Activated B cell treated with CpG ODN at 0.5 μM for 24 hours (primary cell): ENCODE data around the gene MAPKAPK2. TPM values are rescaled to one million over a fixed set of nuclear protein-coding genes. Genes with fewer than 3 reads are reported as not detected.

Experiments
- ATAC-seq: fragments of 200-7000 bp; cut with Tn5 transposase; one replicate; pipeline ENCODE4 v1.10.0; 2021; ENCODE audit warnings: low read depth, mild to moderate bottlenecking, moderate library complexity
- CTCF ChIA-PET: fragments of 350-600 bp; sonication (Branson Sonifier 250); formaldehyde crosslinking; loops from one replicate; lab custom pipeline; 2021; ENCODE audit warnings: antibody characterized with exemption; lab: Charles Lee
- POLR2A ChIA-PET: fragments of 350-600 bp; sonication (Branson Sonifier 250); formaldehyde crosslinking; loops from one replicate; lab custom pipeline; 2021; ENCODE audit warnings: antibody characterized with exemption; lab: Charles Lee
- DNase-seq: peaks from one replicate; pipeline ENCODE4 v3.0.0; 2022
- H3K27ac Mint-ChIP-seq: one replicate; pipeline ENCODE4 v1.8.0; 2020; ENCODE audit warnings: mixed read lengths
- H3K27me3 Mint-ChIP-seq: one replicate; pipeline ENCODE4 v1.8.0; 2021; ENCODE audit warnings: mixed read lengths
- H3K36me3 Mint-ChIP-seq: one replicate; pipeline ENCODE4 v1.8.0; 2021; ENCODE audit warnings: low read depth, mixed read lengths
- H3K4me1 Mint-ChIP-seq: one replicate; pipeline ENCODE4 v1.8.0; 2021; ENCODE audit warnings: mixed read lengths
- H3K4me3 Mint-ChIP-seq: one replicate; pipeline ENCODE4 v1.8.0; 2020; ENCODE audit warnings: mild to moderate bottlenecking, mixed read lengths
- H3K9me3 Mint-ChIP-seq: one replicate; pipeline ENCODE4 v1.8.0; 2020; ENCODE audit warnings: mixed read lengths
- intact Hi-C: fragments of 100-400 bp; cut with micrococcal nuclease; formaldehyde crosslinking; loops from one replicate; pipeline ENCODE4 v1.15.1; 2024
- total RNA-seq: library from RNA; stranded (reverse); gene quantifications from 2 replicates; pipeline ENCODE4 v1.2.3, GENCODE V29; 2022
- TF ChIP-seq, protein P1 (sequence below): fragments of 200-600 bp; IDR thresholded peaks from one replicate; pipeline ENCODE4 v1.8.0; 2022; ENCODE audit warnings: antibody characterized with exemption, mild to moderate bottlenecking

MAPKAPK2 gene
- total RNA-seq, 1 donor from 2014 or later, result 72.1 TPM

DNA sequence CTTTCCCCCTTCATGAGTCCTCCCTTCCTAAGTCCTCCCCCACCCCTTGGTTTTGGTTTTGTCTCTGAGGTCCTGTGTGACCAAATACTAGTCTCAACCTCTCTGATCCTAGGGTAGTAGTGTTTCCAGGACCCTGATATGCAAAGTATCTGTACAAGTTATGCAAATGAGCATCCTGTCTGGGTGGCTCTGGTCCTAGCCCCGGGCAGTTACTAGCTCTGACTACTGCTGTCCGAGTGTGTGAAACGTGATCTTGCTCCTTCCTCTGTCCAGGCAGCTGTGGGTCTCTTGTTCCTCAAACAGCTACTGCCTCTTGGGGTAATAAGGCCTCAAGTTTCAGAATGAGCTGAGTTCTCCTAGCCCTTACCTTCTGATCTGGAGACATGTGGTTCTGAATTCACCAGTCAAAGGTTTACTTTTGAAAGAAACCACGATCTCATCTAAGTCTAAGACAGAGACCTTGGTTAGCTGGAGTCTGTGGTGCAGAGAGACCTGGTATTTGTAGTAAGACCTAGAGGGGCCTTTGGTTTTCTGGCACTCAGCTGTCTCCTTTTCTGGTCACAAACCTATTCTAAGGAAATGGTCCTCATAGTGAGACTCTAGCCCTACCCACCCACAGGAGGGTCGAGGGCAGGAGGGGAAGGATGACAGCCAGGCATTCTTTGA, 54.8 kb downstream of the MAPKAPK2 start:
- TF ChIP-seq, protein P1, sequence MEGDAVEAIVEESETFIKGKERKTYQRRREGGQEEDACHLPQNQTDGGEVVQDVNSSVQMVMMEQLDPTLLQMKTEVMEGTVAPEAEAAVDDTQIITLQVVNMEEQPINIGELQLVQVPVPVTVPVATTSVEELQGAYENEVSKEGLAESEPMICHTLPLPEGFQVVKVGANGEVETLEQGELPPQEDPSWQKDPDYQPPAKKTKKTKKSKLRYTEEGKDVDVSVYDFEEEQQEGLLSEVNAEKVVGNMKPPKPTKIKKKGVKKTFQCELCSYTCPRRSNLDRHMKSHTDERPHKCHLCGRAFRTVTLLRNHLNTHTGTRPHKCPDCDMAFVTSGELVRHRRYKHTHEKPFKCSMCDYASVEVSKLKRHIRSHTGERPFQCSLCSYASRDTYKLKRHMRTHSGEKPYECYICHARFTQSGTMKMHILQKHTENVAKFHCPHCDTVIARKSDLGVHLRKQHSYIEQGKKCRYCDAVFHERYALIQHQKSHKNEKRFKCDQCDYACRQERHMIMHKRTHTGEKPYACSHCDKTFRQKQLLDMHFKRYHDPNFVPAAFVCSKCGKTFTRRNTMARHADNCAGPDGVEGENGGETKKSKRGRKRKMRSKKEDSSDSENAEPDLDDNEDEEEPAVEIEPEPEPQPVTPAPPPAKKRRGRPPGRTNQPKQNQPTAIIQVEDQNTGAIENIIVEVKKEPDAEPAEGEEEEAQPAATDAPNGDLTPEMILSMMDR, result no peak
- ATAC-seq (peak; percentile 71), DNase-seq (no peak)
- POLR2A ChIA-PET, result interaction anchor here (0.5 to 2.2 kb wide), 21 partner anchors 8 to 191 kb away, joined by 3 to 18 read pairs (median 4); partner anchors contain the start of genes EIF2D, FCMR and IL10
- Mint-ChIP-seq H3K4me3 (peak overlapping the region; percentile 58), H3K36me3 (peaks cover 13% of the 10 kb centered on the region), H3K4me1 (peaks cover 84% of the 10 kb centered on the region), H3K9me3 (no peaks in the 10 kb centered on the region), H3K27ac (peak overlapping the region; percentile 83), H3K27me3 (no peaks in the 10 kb centered on the region)
- intact Hi-C loops, result loop anchor here (1.0 kb wide), 5 partner anchors 27 to 69 kb away; no protein-coding TSS in a partner anchor
- CTCF ChIA-PET, result interaction anchor here (0.8 to 2.8 kb wide), 12 partner anchors 9 to 193 kb away, joined by 3 to 14 read pairs (median 4); no protein-coding TSS in a partner anchor

DNA sequence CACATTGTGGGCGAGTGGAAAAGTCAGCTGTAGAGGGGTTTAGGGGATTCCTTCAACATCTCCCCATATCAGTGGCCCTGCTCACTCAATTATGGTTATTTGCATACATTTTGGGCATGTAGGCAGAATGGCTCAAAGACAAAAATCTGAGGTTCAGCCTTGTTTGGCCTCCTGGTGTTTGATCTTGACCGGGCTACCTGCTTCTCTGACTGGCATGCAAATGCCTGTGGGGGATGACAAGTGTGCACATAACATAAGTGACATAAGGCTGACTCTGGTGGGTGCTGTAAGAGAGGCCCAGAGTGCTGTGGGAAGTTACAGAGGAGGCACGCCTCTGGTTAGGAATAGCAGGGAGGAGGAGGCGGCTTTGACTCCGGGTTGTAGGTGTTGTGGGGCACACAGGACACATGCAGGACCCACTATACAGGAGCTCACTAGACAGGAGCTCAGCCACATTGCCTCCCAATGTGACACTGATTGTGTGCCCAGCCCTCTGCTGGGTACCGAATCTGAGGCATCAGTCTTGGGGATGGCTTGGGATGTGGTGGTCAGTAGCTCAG, 56.5 kb downstream of the MAPKAPK2 start:
- no peak for ATAC-seq
- intact Hi-C loops, result no loop called here
- H3K4me3 Mint-ChIP-seq, result peak overlapping the region; percentile 15
- no peaks in the 10 kb centered on the region for H3K9me3 Mint-ChIP-seq
- H3K36me3 Mint-ChIP-seq, result peaks cover 2% of the 10 kb centered on the region
- peak overlapping the region; percentile 86 for H3K27ac Mint-ChIP-seq
- DNase-seq, result no peak
- TF ChIP-seq, protein P1, result no peak
- POLR2A ChIA-PET, result interaction anchor here (1.0 to 3.7 kb wide), 7 partner anchors 25 to 63 kb away, joined by 3 to 14 read pairs (median 4); partner anchors contain the start of genes IL10 and IL19
- peaks cover 80% of the 10 kb centered on the region for H3K4me1 Mint-ChIP-seq
- CTCF ChIA-PET, result interaction anchor here (0.6 to 2.8 kb wide), 5 partner anchors 57 to 170 kb away, joined by 3 to 14 read pairs (median 4); no protein-coding TSS in a partner anchor
- H3K27me3 Mint-ChIP-seq, result no peaks in the 10 kb centered on the region

DNA sequence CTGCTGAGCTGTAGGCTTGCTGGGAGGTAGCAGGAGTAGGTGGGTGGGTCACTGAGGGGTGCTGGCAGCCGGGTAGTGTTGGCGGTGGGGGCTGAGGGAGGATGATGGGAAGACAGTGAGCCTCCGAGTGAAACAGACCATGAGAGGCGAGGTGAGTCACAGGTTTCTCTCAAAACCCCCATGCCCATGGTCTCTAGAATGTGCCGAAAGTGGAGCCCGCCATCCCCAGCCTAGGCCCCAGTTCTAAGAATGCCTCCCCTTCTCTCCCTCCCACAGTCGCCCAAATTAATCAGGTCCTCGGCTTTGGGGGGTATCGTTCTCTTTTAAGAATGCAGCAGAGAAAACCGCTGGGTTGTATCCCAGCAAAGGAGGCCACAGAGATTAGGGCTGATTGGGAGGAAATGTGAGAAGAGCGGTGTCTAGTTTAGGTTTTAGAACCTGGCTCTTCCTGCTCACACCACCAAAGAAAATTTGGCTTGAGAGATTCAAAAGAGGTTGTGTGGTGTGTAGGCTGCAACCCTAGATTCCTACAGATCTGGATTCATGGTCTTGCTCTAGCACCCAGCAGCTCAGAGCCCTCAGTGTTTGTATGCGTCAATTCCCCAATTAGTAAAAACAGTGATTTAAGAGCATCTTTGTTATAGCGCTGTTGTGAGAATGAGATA, 58.1 kb downstream of the MAPKAPK2 start:
- TF ChIP-seq, protein P1, result no peak
- Mint-ChIP-seq H3K9me3 (no peaks in the 10 kb centered on the region), H3K36me3 (no peaks in the 10 kb centered on the region), H3K27me3 (no peaks in the 10 kb centered on the region), H3K4me3 (peak overlapping the region; percentile 2), H3K4me1 (peaks cover 68% of the 10 kb centered on the region), H3K27ac (peak overlapping the region; percentile 86)
- ATAC-seq (peak; percentile 51), DNase-seq (no peak)
- ChIA-PET CTCF (interaction anchor here (0.8 to 1.3 kb wide), 4 partner anchors 8 to 23 kb away, joined by 3 to 4 read pairs (median 4); no protein-coding TSS in a partner anchor), POLR2A (interaction anchor here (0.7 to 3.7 kb wide), 7 partner anchors 13 to 52 kb away, joined by 3 to 14 read pairs (median 3); partner anchors contain the start of genes IL10 and IL19)
- intact Hi-C loops, result loop anchor here (2.0 kb wide), 1 partner anchor 14 kb away; no protein-coding TSS in a partner anchor

DNA sequence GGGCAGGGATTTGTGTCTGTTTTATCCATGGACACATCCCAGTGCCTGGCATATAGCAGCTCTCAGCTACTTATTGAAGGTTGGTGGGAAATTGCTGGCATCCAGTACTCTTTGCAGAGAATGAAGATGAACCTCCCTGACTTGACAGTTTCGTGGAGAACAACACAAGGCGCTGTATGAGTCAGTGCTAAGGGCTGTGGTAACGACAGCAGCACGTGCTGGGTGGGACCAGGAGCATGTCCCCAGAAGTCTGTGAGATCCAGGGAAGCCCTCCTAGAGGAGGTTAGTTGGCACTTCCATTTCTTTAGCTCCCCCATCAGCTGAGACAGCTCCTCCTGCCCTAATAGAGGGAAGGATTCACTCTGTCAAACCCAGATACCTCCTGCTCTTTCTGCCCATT, 60.0 kb downstream of the MAPKAPK2 start:
- H3K27me3 Mint-ChIP-seq, result no peaks in the 10 kb centered on the region
- ChIA-PET CTCF (no interaction called here), POLR2A (interaction anchor here (0.5 to 1.7 kb wide), 7 partner anchors 13 to 38 kb away, joined by 3 to 7 read pairs (median 4); partner anchors contain the start of gene IL19)

More for the DNA sequence above, 60.0 kb downstream of the MAPKAPK2 start:
- TF ChIP-seq, protein P1, result no peak
- Mint-ChIP-seq H3K4me1 (peaks cover 49% of the 10 kb centered on the region), H3K9me3 (no peaks in the 10 kb centered on the region), H3K27ac (peak overlapping the region; percentile 60), H3K4me3 (no peak overlapping the region), H3K36me3 (no peaks in the 10 kb centered on the region)
- intact Hi-C loops, result no loop called here
- ATAC-seq (no peak), DNase-seq (no peak)
